Breast epithelium (tissue), 3 donors: Measurements from ENCODE around the gene FITM1.

Source experiments
- POLR2AphosphoS5 ChIP-seq, 3 donors: sonication (generic); formaldehyde crosslinking; IDR thresholded peaks; one replicate each; pipeline ENCODE4 v1.6.1; 2017; ENCODE audit warnings: antibody characterized with exemption in 3 of 3
- TF ChIP-seq, protein P1 (sequence below), 3 donors: fragments of 450-650 bp; IDR thresholded peaks; one replicate each; pipeline ENCODE4 v1.5.1; 2016 to 2017; ENCODE audit warnings: antibody characterized with exemption in 3 of 3, mild to moderate bottlenecking in 3 of 3, moderate library complexity in 3 of 3

DNA sequence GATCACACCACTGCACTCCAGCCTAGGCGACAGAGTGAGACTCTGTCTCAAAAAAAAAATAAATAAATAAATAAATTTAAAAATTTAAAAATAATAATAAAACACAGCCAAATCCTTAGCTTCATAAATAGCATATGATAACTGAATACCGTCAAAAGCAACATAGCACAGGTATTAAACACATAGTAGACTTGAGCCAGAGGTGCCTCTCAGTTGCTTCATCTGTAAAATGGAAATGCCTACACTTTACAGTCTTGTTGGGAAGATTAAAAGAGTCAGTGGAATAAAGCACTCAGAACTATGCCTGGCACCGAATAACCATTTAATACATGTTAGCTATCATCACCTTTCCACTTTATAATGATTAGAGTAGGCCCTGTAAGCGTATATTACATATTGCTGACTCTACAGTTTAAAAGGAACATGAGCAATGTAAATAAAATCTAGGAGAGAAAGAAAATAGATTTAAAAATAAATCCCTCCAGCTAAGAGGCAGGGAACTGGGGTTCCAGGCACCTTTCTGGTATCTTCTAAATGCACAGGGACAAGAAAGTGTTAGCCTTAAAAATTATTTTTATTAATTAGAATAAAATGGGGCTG lies 23.7 kb upstream of the FITM1 start:
- TF ChIP-seq, protein P1, sequence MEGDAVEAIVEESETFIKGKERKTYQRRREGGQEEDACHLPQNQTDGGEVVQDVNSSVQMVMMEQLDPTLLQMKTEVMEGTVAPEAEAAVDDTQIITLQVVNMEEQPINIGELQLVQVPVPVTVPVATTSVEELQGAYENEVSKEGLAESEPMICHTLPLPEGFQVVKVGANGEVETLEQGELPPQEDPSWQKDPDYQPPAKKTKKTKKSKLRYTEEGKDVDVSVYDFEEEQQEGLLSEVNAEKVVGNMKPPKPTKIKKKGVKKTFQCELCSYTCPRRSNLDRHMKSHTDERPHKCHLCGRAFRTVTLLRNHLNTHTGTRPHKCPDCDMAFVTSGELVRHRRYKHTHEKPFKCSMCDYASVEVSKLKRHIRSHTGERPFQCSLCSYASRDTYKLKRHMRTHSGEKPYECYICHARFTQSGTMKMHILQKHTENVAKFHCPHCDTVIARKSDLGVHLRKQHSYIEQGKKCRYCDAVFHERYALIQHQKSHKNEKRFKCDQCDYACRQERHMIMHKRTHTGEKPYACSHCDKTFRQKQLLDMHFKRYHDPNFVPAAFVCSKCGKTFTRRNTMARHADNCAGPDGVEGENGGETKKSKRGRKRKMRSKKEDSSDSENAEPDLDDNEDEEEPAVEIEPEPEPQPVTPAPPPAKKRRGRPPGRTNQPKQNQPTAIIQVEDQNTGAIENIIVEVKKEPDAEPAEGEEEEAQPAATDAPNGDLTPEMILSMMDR (IDR thresholded peaks at IDR 0.05): no peak
- TF ChIP-seq POLR2AphosphoS5 (IDR thresholded peaks at IDR 0.05): no peak
